Measurements from ENCODE around the gene MAGEA6.
"Not testable (repeated sequence)": the region's sequence is repeated elsewhere in the genome, so short reads cannot be mapped to it uniquely, and the experiment has no call there.

The MAGEA6 gene
- total RNA-seq: 0 reads per million in 2 donors

DNA sequence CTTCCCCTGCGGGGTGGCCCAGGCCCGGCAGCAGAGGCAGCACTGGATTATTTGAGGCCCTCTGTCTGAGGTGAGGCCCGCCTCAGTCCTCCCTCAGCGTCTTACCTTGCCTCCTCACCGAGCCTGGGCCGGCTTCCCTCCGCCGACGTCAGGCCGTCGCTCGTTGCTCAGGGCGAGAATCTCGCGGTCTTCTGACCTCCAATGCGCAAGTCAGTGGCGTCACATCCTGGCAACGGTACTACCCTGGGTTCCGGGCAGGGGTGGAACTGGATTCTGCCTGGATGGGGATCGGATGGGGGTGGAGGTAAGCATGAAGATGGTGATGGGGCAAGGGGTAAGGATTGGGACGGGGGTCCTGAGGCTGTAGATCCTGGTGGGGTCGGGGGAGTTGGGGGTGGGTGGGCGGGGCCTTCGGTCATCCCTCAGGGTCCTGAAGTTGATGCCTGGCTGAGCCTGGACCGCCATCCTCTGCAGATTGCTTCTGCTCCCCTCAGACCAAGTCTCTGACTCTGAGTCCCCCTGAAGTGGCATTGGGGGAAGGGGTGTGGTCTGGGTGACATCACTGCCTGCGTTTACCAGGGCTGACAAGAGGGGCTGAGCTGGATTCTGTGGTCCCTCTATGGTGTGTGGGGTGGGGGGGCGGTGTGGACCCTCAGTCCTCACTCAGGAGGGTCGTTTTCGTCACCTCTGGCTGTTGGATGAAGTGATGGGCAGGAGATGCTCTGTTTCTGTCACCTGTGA lies at the start of gene MAGEA6:
TSS of gene MAGEA6 (minus strand) at position 141 of the 741 bp plus-strand sequence. CDS start 2,039 bp downstream, outside the sequence.
- DNase-seq: not testable (repeated sequence)

DNA sequence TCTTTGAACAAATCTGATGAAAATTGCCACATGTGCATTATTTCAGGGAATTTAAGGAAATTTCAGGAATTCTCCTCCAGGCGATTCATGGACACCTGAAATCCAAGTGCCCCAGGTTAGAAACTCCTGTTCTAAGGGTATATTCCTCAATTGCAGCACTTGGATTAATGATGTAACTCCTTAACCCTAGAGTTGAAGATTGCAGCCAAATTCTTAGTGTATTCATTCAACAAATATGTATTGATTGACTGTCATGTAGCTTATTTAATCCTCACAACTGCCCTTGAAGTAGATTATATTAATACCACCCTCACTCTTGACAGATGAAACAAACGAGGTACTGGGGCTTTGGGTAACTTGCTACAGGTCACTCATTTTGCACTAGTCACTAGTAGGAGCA lies 49.8 kb upstream of the MAGEA6 start:
- no peak for DNase-seq

- DNase-seq: no peak
Observed at GRCh38 chrX:152818356-152818755, 48.9 kb upstream of the MAGEA6 start.

GRCh38 chrX:152817078-152817764 lies 47.7 kb upstream of the MAGEA6 start:
- DNase-seq: no peak

DNA sequence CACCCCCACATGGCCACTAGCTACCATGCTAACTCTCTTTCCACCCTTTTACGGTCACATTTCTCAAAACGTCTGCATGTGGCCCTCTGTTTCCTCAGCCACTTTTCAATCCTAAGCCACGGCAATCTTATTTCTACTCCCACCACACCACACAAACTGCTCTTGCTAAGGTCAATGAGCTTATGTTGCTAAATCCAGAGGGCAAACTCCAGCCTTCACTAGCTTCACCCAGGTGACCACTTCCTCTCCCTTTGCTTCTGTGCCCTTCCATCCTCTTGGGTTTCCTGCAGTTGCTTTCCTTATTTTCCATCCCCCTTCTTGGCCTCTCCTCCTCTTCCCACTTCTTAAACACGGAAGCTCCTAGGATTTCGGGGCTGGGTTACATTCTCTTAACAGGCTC lies 44.6 kb upstream of the MAGEA6 start:
- DNase-seq: no peak

GRCh38 chrX:152813206-152813605 lies 43.7 kb upstream of the MAGEA6 start:
- no peak for DNase-seq

DNA sequence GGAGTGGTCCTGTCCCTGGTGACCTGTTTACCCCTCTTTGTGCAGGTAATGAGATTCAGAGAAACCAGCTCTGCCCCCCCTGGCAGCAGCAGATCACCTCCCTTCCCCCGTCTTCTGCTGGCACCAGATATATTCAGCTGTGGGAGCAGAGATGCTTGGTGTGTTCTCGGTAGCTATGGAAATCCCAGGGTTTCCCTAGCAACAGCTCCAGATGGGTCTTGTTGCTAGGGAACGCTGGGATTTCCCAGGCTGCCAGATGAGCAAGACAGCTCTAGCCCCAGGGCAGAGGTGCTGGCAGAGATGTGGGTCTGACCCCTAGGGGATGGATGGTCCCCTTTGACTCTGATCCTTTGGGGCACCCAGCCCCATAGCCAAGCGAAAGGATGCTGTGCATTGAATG lies 40.9 kb upstream of the MAGEA6 start:
- no peak for DNase-seq

- no peak for DNase-seq
Observed at GRCh38 chrX:152806035-152806434, 36.5 kb upstream of the MAGEA6 start.

DNA sequence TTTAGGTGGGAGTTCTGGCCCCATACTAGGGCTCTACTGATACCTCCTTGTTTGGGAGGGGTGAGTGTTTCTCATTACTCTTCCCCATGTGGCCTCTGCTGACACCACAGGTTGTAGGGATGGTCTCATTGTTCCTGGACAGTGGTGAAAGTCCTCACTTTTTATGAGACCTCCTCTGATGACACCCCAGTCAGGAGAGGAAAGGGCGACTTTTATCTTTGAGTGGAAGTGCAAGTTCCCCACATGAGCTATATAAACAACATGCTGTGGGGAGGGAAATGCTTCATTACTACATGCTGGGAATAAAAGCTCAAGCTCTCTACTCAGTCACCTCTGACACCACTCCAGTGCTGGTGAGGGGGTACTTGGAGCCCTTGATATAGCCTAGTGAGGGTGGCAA lies 29.5 kb upstream of the MAGEA6 start:
- no peak for DNase-seq

GRCh38 chrX:152787062-152787461 lies 17.6 kb upstream of the MAGEA6 start:
- DNase-seq: not testable (repeated sequence)

GRCh38 chrX:152766562-152766961 lies 2.9 kb downstream of the MAGEA6 start:
- DNase-seq: not testable (repeated sequence)

GRCh38 chrX:152761582-152761981 lies 7.9 kb downstream of the MAGEA6 start:
- not testable (repeated sequence) for DNase-seq

- not testable (repeated sequence) for DNase-seq
Observed at GRCh38 chrX:152759544-152759943, 9.9 kb downstream of the MAGEA6 start.

DNA sequence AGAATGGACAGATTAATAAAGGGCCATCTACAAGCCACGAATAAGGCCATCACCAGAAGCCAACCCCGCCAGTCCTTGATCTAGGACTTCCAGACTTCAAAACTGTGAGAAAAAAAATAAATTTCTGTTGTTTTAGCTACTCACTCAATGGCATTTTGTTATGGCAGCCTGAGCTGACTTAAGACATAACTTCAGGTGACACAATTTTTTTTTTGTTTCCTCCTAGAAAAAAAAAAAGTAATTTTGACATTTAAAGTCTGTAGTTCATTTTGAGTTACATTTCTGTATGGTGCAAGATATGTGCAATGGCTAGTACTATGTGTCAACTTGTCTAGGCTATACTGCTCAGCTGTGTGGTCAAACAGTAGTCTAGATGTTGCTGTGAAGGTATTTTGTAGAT lies 10.6 kb downstream of the MAGEA6 start, which contains the start of gene CSAG3:
TSS of gene CSAG3 (plus strand) at position 301 of the 400 bp plus-strand sequence.
- not testable (repeated sequence) for DNase-seq

GRCh38 chrX:152754871-152755270 lies 14.6 kb downstream of the MAGEA6 start:
- not testable (repeated sequence) for DNase-seq

- DNase-seq: not testable (repeated sequence)
Observed at GRCh38 chrX:152753686-152754650, 15.5 kb downstream of the MAGEA6 start, which contains the start of gene MAGEA2. TSS of gene MAGEA2 (minus strand) at chrX:152753842. CDS start at chrX:152751363, 2,479 bp downstream.

GRCh38 chrX:152738560-152738959 lies 30.9 kb downstream of the MAGEA6 start:
- DNase-seq: no peak

GRCh38 chrX:152736528-152736927 lies 33.0 kb downstream of the MAGEA6 start:
- DNase-seq: not testable (repeated sequence)

GRCh38 chrX:152735860-152736511 lies 33.5 kb downstream of the MAGEA6 start:
- no peak for DNase-seq

GRCh38 chrX:152735101-152735500 lies 34.4 kb downstream of the MAGEA6 start:
- no peak for DNase-seq

- DNase-seq: not testable (repeated sequence)
Observed at GRCh38 chrX:152734143-152734858, 35.2 kb downstream of the MAGEA6 start.

Measured in T-helper 9 cell (primary cell).